Measurements from ENCODE around the gene IL12RB2.

IL12RB2 gene

DNA sequence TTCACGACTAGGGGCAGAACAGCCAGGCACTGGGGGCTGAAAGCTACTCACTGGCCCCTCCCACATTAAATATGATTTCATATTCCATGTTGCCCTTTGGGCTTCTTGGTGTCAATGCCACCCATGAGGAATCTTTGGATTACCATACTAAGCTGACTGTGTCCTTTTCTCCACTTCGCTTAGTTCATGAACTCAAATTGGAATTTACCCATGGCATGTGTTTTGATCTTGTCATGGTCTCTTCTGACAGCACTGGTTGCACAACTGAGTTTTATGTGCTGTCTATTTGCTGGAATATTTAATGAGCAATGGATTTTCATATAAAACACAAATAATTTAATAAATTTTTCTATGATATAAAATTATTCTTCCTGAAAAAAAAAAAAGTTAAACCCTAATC lies 63.4 kb downstream of the IL12RB2 start:
- H3K9me3 ChIP-seq (ENCODE audit: control insufficient read depth, insufficient read depth, low read depth, low read length) = no peaks in the 10 kb centered on the region
- H3K4me1 ChIP-seq (ENCODE audit: control insufficient read depth, insufficient read depth, low read length) = peaks cover 4% of the 10 kb centered on the region; the same call in 1 of the 2 replicates
- CTCF ChIA-PET = interaction anchor here (1.9 kb wide), 1 partner anchor 130 kb away, joined by 10 read pairs; no protein-coding TSS in a partner anchor
- no peaks in the 10 kb centered on the region for H3K36me3 ChIP-seq (ENCODE audit: control insufficient read depth in 2 of 2, insufficient read depth in 1 of 2, low read length in 2 of 2)
- POLR2A ChIA-PET = no interaction called here
- H3K27ac ChIP-seq (ENCODE audit: extremely low read depth, low read depth, low read length) = no peak overlapping the region
- no peak overlapping the region for H3K4me3 ChIP-seq (ENCODE audit: low read depth, low read length)
- TF ChIP-seq PBX3 (CRISPR knock-in tag; IDR thresholded peaks at IDR 0.05) = no peak
- TF ChIP-seq ZNF548 (tag by site-specific recombination; IDR thresholded peaks at IDR 0.05) = no peak
- TF ChIP-seq ZNF148 (tag by site-specific recombination; IDR thresholded peaks at IDR 0.05; ENCODE audit: borderline replicate concordance) = no peak
- TF ChIP-seq OSR2 (tag by site-specific recombination; IDR thresholded peaks at IDR 0.05) = no peak
- no peak for TF ChIP-seq ZNF623 (tag by site-specific recombination; IDR thresholded peaks at IDR 0.05)
- no peak for TF ChIP-seq ZSCAN5A (tag by site-specific recombination; IDR thresholded peaks at IDR 0.05)
- no peak for TF ChIP-seq ZNF777 (tag by site-specific recombination; IDR thresholded peaks at IDR 0.05; ENCODE audit: borderline replicate concordance)
- no peak for TF ChIP-seq GLIS2 (tag by site-specific recombination; IDR thresholded peaks at IDR 0.05)
- no peak for TF ChIP-seq ZNF184 (tag by site-specific recombination; IDR thresholded peaks at IDR 0.05)
- TF ChIP-seq ZNF785 (tag by site-specific recombination; IDR thresholded peaks at IDR 0.05) = no peak
- no peak for TF ChIP-seq ZNF132 (tag by site-specific recombination; IDR thresholded peaks at IDR 0.05; ENCODE audit: borderline replicate concordance)
- TF ChIP-seq SP7 (tag by site-specific recombination; IDR thresholded peaks at IDR 0.05) = no peak
- TF ChIP-seq ZNF677 (tag by site-specific recombination; IDR thresholded peaks at IDR 0.05) = no peak
- no peak for TF ChIP-seq ZNF580 (tag by site-specific recombination; IDR thresholded peaks at IDR 0.05)
- TF ChIP-seq ZNF266 (tag by site-specific recombination; IDR thresholded peaks at IDR 0.05; ENCODE audit: low read depth) = no peak
- no peak for TF ChIP-seq ZNF776 (tag by site-specific recombination; IDR thresholded peaks at IDR 0.05; ENCODE audit: borderline replicate concordance)
- TF ChIP-seq, protein P1, sequence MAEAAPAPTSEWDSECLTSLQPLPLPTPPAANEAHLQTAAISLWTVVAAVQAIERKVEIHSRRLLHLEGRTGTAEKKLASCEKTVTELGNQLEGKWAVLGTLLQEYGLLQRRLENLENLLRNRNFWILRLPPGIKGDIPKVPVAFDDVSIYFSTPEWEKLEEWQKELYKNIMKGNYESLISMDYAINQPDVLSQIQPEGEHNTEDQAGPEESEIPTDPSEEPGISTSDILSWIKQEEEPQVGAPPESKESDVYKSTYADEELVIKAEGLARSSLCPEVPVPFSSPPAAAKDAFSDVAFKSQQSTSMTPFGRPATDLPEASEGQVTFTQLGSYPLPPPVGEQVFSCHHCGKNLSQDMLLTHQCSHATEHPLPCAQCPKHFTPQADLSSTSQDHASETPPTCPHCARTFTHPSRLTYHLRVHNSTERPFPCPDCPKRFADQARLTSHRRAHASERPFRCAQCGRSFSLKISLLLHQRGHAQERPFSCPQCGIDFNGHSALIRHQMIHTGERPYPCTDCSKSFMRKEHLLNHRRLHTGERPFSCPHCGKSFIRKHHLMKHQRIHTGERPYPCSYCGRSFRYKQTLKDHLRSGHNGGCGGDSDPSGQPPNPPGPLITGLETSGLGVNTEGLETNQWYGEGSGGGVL (tag by site-specific recombination; IDR thresholded peaks at IDR 0.05) = no peak

GRCh38 chr1:67371681-67372080 lies 64.0 kb downstream of the IL12RB2 start:
- no peak overlapping the region for H3K27ac ChIP-seq (ENCODE audit: extremely low read depth, low read depth, low read length)

More at GRCh38 chr1:67371681-67372080, 64.0 kb downstream of the IL12RB2 start:
- Histone ChIP-seq H3K4me1 (ENCODE audit: control insufficient read depth, insufficient read depth, low read length) (peaks cover 4% of the 10 kb centered on the region; the same call in 1 of the 2 replicates), H3K36me3 (ENCODE audit: control insufficient read depth in 2 of 2, insufficient read depth in 1 of 2, low read length in 2 of 2) (no peaks in the 10 kb centered on the region), H3K4me3 (ENCODE audit: low read depth, low read length) (no peak overlapping the region), H3K9me3 (ENCODE audit: control insufficient read depth, insufficient read depth, low read depth, low read length) (no peaks in the 10 kb centered on the region)
- TF ChIP-seq ZNF521 (tag by site-specific recombination; IDR thresholded peaks at IDR 0.05) (no peak), IKZF3 (tag by site-specific recombination; IDR thresholded peaks at IDR 0.05) (0 out of 2 replicates have a peak, but pooled peaks have one; percentile 29)
- CTCF ChIA-PET = interaction anchor here (1.0 to 1.9 kb wide), 2 partner anchors 60 to 129 kb away, joined by 3 to 10 read pairs; no protein-coding TSS in a partner anchor
- POLR2A ChIA-PET = no interaction called here

Data from HEK293 (cell line).